ENCODE data around the gene CEP57L1. TPM values are rescaled to one million over a fixed set of nuclear protein-coding genes. Genes with fewer than 3 reads are reported as not detected.
"Not testable (repeated sequence)": the region's sequence is repeated elsewhere in the genome, so short reads cannot be mapped to it uniquely, and the experiment has no call there.

The CEP57L1 gene
- total RNA-seq, 4 donors from 2014 or later, result 8.6 to 25.6 (median 23.5) TPM

DNA sequence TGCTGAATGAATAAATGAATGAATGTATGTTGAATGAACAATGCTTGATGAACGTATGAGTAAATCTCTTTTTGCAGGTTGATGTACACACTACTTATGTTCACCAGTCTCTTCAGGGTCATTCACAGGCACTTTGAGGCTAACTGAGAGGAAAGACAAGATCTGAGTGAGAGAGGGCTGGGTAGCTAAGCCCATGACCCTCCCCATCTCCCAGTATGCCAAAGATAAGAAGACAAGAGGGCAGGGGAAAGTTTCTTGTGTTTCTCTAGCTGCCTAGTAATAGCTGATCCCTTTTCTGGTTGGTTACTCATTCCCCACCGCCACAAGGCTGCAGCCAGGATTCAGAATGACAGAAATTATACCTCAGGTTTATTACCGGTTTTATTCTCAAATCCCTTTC is 90.7 kb downstream of the CEP57L1 start:
- H3K9me3 ChIP-seq, result no peaks in the 10 kb centered on the region
- no peak for TF ChIP-seq POLR2A (IDR thresholded peaks at IDR 0.05)
- TF ChIP-seq, protein P1, sequence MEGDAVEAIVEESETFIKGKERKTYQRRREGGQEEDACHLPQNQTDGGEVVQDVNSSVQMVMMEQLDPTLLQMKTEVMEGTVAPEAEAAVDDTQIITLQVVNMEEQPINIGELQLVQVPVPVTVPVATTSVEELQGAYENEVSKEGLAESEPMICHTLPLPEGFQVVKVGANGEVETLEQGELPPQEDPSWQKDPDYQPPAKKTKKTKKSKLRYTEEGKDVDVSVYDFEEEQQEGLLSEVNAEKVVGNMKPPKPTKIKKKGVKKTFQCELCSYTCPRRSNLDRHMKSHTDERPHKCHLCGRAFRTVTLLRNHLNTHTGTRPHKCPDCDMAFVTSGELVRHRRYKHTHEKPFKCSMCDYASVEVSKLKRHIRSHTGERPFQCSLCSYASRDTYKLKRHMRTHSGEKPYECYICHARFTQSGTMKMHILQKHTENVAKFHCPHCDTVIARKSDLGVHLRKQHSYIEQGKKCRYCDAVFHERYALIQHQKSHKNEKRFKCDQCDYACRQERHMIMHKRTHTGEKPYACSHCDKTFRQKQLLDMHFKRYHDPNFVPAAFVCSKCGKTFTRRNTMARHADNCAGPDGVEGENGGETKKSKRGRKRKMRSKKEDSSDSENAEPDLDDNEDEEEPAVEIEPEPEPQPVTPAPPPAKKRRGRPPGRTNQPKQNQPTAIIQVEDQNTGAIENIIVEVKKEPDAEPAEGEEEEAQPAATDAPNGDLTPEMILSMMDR (IDR thresholded peaks at IDR 0.05), result no peak
- H3K27ac ChIP-seq, result no peak overlapping the region
- H3K36me3 ChIP-seq, result no peaks in the 10 kb centered on the region
- DNase-seq, result no peak
- H3K4me3 ChIP-seq, result no peak overlapping the region
- no peaks in the 10 kb centered on the region for H3K27me3 ChIP-seq
- H3K4me1 ChIP-seq, result no peaks in the 10 kb centered on the region

- DNase-seq, result peak; percentile 57 to 83 (median 58)
- Histone ChIP-seq H3K9me3 (peaks cover 0 to 14% (median 3%) of the 10 kb centered on the region in 4 donors), H3K4me1 (no peaks in the 10 kb centered on the region), H3K36me3 (no peaks in the 10 kb centered on the region), H3K27me3 (no peaks in the 10 kb centered on the region), H3K27ac (peak overlapping the region in 1 of 4 donors; percentile 14), H3K4me3 (no peak overlapping the region)
- TF ChIP-seq, protein P1 (IDR thresholded peaks at IDR 0.05), result peak; percentile 54 to 95 (median 90)
- TF ChIP-seq POLR2A (IDR thresholded peaks at IDR 0.05), result no peak
Observed at GRCh38 chr6:109187399-109188114, 92.2 kb downstream of the CEP57L1 start.

GRCh38 chr6:109188115-109188411 is 92.8 kb downstream of the CEP57L1 start:
- no peaks in the 10 kb centered on the region for H3K36me3 ChIP-seq
- no peaks in the 10 kb centered on the region for H3K4me1 ChIP-seq
- TF ChIP-seq, protein P1 (IDR thresholded peaks at IDR 0.05), result no peak
- no peak for TF ChIP-seq POLR2A (IDR thresholded peaks at IDR 0.05)
- no peaks in the 10 kb centered on the region for H3K27me3 ChIP-seq
- H3K4me3 ChIP-seq, result no peak overlapping the region
- peaks cover 0 to 14% (median 3%) of the 10 kb centered on the region in 4 donors for H3K9me3 ChIP-seq
- no peak overlapping the region for H3K27ac ChIP-seq
- DNase-seq, result no peak

GRCh38 chr6:109191368-109191767 is 96.1 kb downstream of the CEP57L1 start:
- H3K36me3 ChIP-seq, H3K4me1 ChIP-seq, DNase-seq, H3K4me3 ChIP-seq, H3K27me3 ChIP-seq, H3K27ac ChIP-seq: not testable (repeated sequence)
- H3K9me3 ChIP-seq, result peaks cover 0 to 14% (median 3%) of the 10 kb centered on the region in 4 donors

DNA sequence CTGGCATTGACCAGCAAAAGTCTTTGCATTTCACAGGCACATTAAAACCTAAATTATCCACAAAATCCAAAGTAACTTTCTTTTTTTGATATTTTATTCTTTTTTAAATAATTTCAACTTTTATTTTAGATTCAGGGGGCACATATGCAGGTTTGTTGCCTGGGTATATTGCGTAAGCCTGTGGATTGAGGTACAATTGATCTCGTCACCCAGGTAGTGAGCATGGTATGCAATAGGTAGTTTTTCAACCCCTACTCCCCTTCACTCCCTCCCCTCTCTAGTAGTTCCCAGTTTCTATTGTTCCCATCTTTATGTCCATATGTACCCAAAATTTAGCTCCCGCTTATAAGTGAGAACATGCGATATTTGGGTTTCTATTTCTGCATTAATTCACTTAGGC is 97.6 kb downstream of the CEP57L1 start:
- Histone ChIP-seq H3K27ac (no peak overlapping the region), H3K4me1 (no peaks in the 10 kb centered on the region), H3K9me3 (peaks cover 0 to 14% (median 3%) of the 10 kb centered on the region in 4 donors), H3K36me3 (no peaks in the 10 kb centered on the region), H3K27me3 (no peaks in the 10 kb centered on the region), H3K4me3 (no peak overlapping the region)
- DNase-seq, result no peak
- TF ChIP-seq, protein P1 (IDR thresholded peaks at IDR 0.05), result no peak
- no peak for TF ChIP-seq POLR2A (IDR thresholded peaks at IDR 0.05)

DNA sequence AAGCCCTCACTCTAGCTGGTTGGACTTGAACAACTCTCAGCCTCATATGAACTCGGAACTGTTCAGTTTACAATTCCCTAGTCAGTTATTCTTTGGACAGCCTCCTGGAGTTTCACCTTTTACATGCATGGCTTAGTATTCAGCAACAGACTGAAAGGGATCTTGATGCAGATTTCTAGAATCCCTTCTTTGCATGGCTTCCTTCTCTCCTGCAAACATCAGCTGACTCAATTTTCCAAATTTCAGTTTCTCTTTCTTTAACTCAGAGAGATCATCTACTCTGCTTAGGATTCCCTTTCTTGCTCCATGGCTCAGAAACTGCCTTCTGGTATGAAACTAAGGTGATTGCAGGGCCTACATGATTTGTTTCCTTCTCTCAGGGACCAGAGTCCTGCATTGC is 99.6 kb downstream of the CEP57L1 start:
- TF ChIP-seq POLR2A (IDR thresholded peaks at IDR 0.05), result no peak
- peak overlapping the region in 2 of 4 donors; percentile 12 to 32 for H3K27ac ChIP-seq
- no peaks in the 10 kb centered on the region for H3K4me1 ChIP-seq

GRCh38 chr6:109197061-109197460 is 101.8 kb downstream of the CEP57L1 start:
- Histone ChIP-seq H3K9me3 (peaks cover 0 to 4% (median 0%) of the 10 kb centered on the region in 4 donors), H3K27ac (no peak overlapping the region), H3K36me3 (no peaks in the 10 kb centered on the region), H3K27me3 (no peaks in the 10 kb centered on the region), H3K4me1 (no peaks in the 10 kb centered on the region), H3K4me3 (no peak overlapping the region)
- no peak for TF ChIP-seq POLR2A (IDR thresholded peaks at IDR 0.05)
- TF ChIP-seq, protein P1 (IDR thresholded peaks at IDR 0.05), result no peak
- DNase-seq, result no peak

More for the DNA sequence above, 99.6 kb downstream of the CEP57L1 start:
- Histone ChIP-seq H3K9me3 (peaks cover 0 to 14% (median 3%) of the 10 kb centered on the region in 4 donors), H3K27me3 (no peaks in the 10 kb centered on the region), H3K4me3 (no peak overlapping the region), H3K36me3 (no peaks in the 10 kb centered on the region)
- no peak for DNase-seq

All from Peyer's patch (tissue), 4 donors.